Measurements from ENCODE around the gene MACROH2A1.
A peak's percentile ranks its signal among the peaks of the same experiment; 100 is the strongest.

MACROH2A1 gene

DNA sequence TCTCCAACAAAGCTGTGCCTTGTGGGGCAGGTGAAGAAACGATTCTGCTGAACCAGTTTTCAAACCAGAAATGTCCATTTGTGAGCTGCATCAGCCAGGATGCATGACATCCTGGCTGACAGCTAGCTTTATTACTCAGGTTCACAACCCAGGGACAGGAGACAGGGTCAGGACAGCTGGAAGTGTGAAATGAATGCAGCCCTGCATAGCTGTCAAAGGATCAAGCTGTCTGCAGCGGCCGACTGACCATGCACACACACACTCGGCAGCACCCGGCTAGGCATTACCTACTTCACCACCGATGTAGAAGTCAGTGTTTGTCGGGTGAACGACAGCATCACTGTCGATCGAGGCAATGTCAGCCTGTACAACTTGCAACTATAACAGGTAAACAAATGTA, 48.5 kb downstream of the MACROH2A1 start:
- DNase-seq: no peak

DNA sequence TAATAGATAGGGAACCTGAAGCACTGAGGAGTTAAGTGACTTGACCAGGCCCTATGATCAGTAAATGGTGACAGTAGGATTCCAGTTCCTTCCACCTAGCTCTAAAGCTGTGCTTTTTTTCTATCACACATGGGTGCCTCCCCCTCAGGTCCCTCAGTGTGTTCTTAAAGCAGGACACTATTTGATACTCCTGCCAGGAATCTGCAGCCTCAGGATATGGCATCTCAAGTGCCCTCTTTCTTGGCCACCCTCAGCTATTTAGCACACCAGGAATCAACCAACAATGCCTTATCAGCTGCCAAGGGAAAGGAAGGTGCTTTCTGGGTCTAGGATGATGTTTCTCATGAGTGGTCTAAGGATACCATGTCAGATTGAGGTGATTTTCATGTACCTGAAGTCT, 49.1 kb downstream of the MACROH2A1 start:
- no peak for DNase-seq

- DNase-seq: no peak
These were observed 49.6 kb downstream of the MACROH2A1 start for GRCh38 chr5:135349451-135349850.

GRCh38 chr5:135348918-135349317, 50.1 kb downstream of the MACROH2A1 start:
- DNase-seq: no peak

DNA sequence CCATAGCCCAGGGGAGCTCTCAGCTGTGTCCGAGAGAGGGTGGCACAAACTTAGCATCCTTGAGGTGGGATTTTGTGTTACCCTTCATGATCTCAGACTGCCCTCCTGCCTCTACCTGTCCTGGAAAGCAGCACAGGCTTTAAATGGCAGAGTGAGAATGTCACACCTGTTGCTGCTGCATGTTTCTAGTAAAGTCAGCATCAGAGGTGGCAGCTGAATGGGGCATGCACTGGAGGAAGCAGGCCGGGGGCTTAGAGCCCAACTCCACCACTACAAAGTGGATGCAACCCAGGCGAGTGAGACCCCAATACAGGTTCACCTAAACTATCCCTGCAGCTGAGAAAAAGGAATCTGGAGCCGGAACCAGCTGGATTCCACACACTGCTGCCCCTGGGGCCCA, 51.6 kb downstream of the MACROH2A1 start:
- no peak for DNase-seq

DNA sequence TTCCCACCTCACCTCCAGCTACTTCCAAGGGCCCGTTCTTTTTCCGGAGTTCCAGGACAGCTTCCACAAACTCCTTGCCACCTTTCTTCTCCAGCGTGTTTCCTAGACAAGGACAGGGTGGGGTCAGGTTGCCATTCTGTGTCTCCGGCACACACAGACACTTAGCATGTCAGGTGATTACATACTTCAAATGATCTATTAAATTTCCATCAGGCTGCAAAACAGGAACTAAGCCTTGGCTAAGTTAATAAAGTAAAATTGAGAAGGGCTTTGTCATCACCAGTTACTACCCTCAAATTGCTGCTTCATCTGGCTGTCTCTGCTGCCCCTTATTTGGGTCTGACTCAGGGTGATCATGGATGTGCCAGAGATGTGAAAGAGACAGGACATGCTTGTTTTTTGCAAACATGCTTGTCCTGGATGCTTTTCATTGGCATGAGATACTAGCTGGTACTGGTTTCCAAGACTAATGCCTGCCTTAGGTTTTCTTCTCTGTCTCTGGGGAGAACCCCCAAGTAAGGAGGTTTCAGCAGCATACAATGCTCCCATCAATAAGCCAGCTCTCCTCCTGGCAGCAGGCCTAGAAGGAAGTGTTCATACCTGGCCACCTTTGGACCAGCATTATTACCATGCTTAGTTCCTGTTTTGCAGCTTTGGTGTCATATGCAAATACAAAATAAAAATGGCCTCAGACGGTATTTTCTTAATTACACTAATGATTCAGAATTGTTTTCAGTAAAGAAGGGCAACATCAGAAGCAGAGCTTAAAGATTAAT, 52.9 kb downstream of the MACROH2A1 start:
- no peak for DNase-seq

DNA sequence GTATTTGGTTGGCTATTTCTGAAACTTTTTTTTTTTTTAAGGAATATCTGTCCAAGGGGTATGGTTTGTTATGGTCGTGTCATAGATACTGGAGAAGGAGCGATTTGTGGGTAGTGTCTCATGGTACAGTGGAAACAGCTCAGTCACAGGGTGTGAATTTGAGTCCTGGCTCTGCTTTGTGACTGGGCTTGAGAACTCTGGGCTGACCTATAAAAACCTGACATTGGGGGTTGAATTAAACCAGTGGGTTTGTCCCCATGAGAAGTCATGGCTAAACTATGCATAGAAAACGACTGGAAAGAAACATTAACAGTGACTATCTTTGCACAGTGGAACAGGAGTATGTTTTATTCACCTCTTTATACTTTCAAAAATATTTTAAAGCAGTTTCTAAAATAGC, 54.7 kb downstream of the MACROH2A1 start:
- no peak for DNase-seq

DNA sequence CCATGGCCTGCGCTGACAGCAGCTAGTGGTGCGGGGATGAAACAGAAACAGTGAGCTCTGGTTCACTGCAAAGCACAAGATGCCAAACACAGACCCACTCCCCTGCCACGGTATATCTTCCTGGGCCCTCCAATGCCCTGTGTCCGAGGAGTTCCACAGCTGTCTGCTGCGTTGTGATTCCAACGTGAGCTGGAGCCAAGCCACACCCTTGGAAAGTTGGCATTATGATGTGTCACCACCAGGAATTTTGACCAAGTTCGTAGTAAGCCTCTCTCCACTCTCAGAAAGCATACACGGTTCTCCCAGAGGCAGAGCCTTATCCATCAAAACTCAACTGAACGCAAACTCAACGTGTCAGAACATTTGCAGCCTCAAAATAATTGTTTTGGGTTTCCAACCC, 55.6 kb downstream of the MACROH2A1 start:
- DNase-seq: no peak

DNA sequence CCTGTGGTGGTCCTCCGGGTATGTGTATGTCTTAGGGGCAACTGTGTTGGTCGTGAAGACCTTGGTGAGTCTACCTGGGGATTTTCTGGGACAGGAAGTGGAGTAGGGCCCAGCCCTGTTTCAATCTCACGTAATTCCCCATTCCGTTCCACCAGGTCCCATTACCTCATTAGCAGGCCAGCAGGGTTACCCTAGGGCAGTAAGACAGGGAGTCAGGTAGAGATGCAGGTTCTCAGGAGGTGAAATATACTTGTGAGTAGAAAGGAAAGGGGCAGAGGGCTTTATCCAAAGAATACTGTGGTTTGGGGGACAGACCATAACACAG, 56.5 kb downstream of the MACROH2A1 start:
- no peak for DNase-seq

GRCh38 chr5:135341696-135342550, 57.1 kb downstream of the MACROH2A1 start:
- no peak for DNase-seq

- no peak for DNase-seq
These were observed 57.9 kb downstream of the MACROH2A1 start for GRCh38 chr5:135341016-135341666.

DNA sequence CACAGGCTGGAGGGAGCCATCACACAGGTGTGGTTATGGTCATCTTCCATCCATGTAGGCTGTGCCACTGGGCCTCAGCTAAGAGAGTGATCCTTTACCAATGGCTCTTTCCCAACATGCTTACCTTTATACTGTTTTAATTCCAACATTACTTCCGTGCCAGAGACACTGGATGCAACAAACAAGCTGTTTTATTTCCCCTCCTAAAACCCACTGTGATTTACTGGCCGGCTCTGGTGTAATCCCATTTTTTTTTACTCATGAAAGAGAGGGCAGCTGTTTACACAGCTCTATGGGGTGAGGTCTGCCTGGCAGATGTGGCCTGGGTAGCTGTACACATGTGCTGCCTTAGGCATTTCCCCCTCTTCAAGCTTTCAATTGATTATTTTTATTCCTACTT, 58.5 kb downstream of the MACROH2A1 start:
- DNase-seq: no peak

GRCh38 chr5:135339623-135340022, 59.4 kb downstream of the MACROH2A1 start:
- no peak for DNase-seq

- no peak for DNase-seq
These were observed 59.8 kb downstream of the MACROH2A1 start for GRCh38 chr5:135339189-135339588.

DNA sequence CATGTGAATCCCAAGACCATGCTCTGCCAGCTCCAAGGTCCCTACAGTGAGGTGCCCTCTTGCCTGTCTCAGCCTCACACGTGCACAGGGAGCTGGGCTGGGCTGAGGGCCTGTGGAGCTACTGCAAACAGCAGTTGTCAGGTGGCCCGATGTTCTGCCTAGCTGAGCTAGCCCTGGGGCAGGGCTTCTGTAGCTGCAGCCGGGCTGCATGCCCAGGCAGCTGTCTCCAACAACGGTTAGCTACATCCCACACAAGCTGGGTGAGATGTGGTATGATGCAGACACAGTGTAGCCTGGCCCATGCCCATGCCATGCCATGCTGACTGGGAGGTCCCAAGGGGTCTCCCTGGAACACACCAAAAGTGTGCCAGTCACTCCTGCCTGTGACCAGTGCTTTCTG, 62.0 kb downstream of the MACROH2A1 start:
- DNase-seq: peak in 1 of 2 experiments; percentile 2

DNA sequence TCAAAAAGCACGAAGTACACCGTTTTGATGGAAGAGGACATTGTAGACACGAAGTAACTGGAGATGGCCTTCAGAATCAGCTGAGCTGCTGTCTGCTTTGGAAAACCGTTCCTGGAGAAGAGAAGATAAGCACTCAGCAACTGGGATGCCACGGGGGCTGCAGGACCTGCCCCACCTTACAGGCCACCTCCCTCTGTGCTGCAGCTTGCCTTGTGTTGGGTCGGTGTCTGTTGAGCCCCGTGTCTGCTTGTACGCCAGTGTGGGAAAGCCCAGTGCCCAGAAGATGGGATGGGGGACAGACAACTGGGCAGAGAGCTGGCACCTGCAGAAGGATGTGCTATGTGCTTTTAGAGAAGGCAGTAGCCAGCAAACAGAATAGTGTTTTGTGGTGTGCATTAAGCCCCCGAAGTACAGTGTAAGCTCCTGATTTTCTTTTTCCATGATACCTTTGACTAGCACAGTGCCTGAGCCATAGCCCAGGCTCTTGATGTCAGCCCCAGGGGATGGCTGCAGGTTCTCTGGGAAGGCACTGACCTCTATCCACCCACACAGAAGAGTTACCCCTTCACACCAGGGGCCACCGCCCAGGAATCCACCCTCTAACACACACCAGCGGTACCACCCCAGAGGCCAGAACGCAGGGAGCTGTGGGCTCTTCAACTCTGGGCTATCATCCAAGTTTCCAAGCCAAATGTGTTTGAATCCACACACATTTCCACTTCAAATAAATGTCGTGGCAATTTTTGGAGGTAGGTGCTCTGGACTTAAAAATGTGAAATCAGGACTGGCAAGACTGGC, 63.8 kb downstream of the MACROH2A1 start:
- peak; percentile 1 to 17 for DNase-seq

DNA sequence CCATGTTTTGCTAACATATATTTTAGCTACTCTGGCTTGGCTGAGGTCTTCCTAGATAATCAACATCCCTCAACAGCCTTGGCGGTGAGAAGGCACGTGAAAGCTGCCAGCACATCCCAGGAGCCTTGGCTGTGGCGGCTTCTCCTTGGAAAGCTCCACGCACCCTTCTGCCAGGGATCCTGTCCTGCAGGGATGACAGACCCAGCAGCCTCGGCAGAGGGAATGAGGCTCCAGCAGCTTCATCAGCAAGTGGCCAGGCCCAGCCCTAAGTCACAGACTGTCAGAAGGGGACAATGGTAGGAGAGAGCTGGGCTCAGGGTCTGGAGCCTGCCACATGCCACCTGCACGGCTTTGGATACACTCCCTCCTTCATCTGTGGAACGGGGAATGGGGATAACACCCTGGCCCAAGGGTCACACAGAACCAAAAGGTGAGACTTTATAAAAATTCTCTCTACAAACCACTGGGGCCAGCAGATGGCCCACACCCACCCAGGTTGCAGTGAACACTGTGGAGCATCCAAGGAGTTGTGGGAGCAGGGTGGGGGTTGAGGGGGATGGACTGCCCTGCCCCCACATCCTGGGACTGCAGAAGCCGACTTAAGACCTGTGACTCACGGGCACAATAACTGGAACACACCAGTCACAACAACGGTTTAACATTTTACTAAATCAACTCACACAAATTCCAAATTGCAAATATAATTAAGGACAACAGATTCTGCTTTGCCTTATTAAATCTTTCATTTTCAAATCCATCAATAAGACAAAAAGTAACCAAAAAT, 65.1 kb downstream of the MACROH2A1 start:
- DNase-seq: peak in 1 of 2 experiments; percentile 53

DNA sequence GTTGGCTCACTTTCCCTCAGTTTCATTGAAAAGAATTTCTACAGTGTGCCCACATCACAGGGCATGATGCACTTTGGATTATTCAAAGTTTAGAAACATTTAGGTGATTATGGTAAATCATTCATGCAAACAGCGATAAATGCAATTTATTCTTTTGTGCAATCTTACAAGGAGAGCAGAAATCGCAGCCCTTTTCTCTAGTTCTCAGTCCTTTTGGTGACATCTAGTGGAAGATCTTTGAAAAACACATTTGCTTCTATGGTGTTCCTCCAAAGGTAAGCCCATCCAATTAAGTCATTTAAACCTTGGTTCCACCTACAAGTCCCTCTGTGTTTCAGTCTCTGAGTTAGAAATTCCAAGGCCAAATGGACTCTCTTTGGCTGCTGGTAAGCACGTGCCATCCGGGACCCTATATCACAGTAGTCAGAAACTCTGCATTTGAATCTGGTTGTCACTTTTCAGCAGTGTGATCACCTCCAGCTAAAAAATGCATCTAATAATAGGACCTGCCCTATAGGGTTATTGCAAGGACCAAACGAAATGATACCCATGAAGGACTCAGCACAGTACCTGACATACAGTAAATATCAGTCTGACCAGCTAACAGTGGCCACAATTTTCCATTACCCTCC, 66.4 kb downstream of the MACROH2A1 start:
- peak; percentile 1 to 55 for DNase-seq

GRCh38 chr5:135331612-135332011, 67.4 kb downstream of the MACROH2A1 start:
- no peak for DNase-seq

- DNase-seq: no peak
These were observed 68.3 kb downstream of the MACROH2A1 start for GRCh38 chr5:135330798-135331096.

GRCh38 chr5:135329913-135330797, 68.9 kb downstream of the MACROH2A1 start:
- DNase-seq: no peak
